ENCODE data around the gene RAI14.
A peak's percentile ranks its signal among the peaks of the same experiment; 100 is the strongest.

RAI14 gene

GRCh38 chr5:34657274-34657921, 1.3 kb downstream of the RAI14 start:
- Mint-ChIP-seq H3K36me3 (ENCODE audit: low read depth) (no peaks in the 10 kb centered on the region), H3K9me3 (no peaks in the 10 kb centered on the region), H3K4me3 (peak overlapping the region; percentile 71), H3K27me3 (peaks cover 69% of the 10 kb centered on the region), H3K4me1 (ENCODE audit: low read depth) (peaks cover 24% of the 10 kb centered on the region), H3K27ac (no peak overlapping the region)

GRCh38 chr5:34657988-34658387, 1.9 kb downstream of the RAI14 start:
- Mint-ChIP-seq H3K27me3 (peaks cover 66% of the 10 kb centered on the region), H3K27ac (no peak overlapping the region), H3K4me1 (ENCODE audit: low read depth) (peaks cover 24% of the 10 kb centered on the region), H3K36me3 (ENCODE audit: low read depth) (no peaks in the 10 kb centered on the region), H3K4me3 (peak overlapping the region; percentile 71), H3K9me3 (no peaks in the 10 kb centered on the region)

- Mint-ChIP-seq H3K4me1 (ENCODE audit: low read depth) (peaks cover 24% of the 10 kb centered on the region), H3K27ac (no peak overlapping the region), H3K9me3 (peaks cover 3% of the 10 kb centered on the region), H3K36me3 (ENCODE audit: low read depth) (no peaks in the 10 kb centered on the region), H3K27me3 (peaks cover 60% of the 10 kb centered on the region), H3K4me3 (no peak overlapping the region)
These were observed 3.0 kb downstream of the RAI14 start for GRCh38 chr5:34659168-34659567.

GRCh38 chr5:34660444-34660843, 4.3 kb downstream of the RAI14 start:
- Mint-ChIP-seq H3K27me3 (peaks cover 51% of the 10 kb centered on the region), H3K4me3 (no peak overlapping the region), H3K9me3 (peaks cover 3% of the 10 kb centered on the region), H3K27ac (no peak overlapping the region), H3K4me1 (ENCODE audit: low read depth) (peaks cover 16% of the 10 kb centered on the region), H3K36me3 (ENCODE audit: low read depth) (no peaks in the 10 kb centered on the region)

GRCh38 chr5:34663771-34664496, 7.8 kb downstream of the RAI14 start:
- Mint-ChIP-seq H3K36me3 (ENCODE audit: low read depth) (no peaks in the 10 kb centered on the region), H3K27me3 (peaks cover 31% of the 10 kb centered on the region), H3K9me3 (peaks cover 3% of the 10 kb centered on the region), H3K27ac (no peak overlapping the region), H3K4me1 (ENCODE audit: low read depth) (no peaks in the 10 kb centered on the region), H3K4me3 (no peak overlapping the region)

GRCh38 chr5:34666392-34667080, 10.4 kb downstream of the RAI14 start:
- peaks cover 3% of the 10 kb centered on the region for H3K9me3 Mint-ChIP-seq

GRCh38 chr5:34667705-34668104, 11.6 kb downstream of the RAI14 start:
- Mint-ChIP-seq H3K27ac (no peak overlapping the region), H3K36me3 (ENCODE audit: low read depth) (no peaks in the 10 kb centered on the region), H3K4me1 (ENCODE audit: low read depth) (no peaks in the 10 kb centered on the region), H3K9me3 (peaks cover 3% of the 10 kb centered on the region), H3K27me3 (peaks cover 8% of the 10 kb centered on the region), H3K4me3 (no peak overlapping the region)

More at GRCh38 chr5:34666392-34667080, 10.4 kb downstream of the RAI14 start:
- Mint-ChIP-seq H3K36me3 (ENCODE audit: low read depth) (no peaks in the 10 kb centered on the region), H3K27ac (no peak overlapping the region), H3K27me3 (peaks cover 15% of the 10 kb centered on the region), H3K4me3 (no peak overlapping the region), H3K4me1 (ENCODE audit: low read depth) (no peaks in the 10 kb centered on the region)

GRCh38 chr5:34669931-34670516, 13.9 kb downstream of the RAI14 start:
- Mint-ChIP-seq H3K27me3 (peaks cover 5% of the 10 kb centered on the region), H3K4me1 (ENCODE audit: low read depth) (no peaks in the 10 kb centered on the region), H3K27ac (no peak overlapping the region), H3K36me3 (ENCODE audit: low read depth) (no peaks in the 10 kb centered on the region), H3K9me3 (no peaks in the 10 kb centered on the region), H3K4me3 (no peak overlapping the region)

- Mint-ChIP-seq H3K27ac (no peak overlapping the region), H3K27me3 (no peaks in the 10 kb centered on the region), H3K9me3 (no peaks in the 10 kb centered on the region), H3K4me3 (no peak overlapping the region), H3K36me3 (ENCODE audit: low read depth) (no peaks in the 10 kb centered on the region), H3K4me1 (ENCODE audit: low read depth) (no peaks in the 10 kb centered on the region)
These were observed 16.1 kb downstream of the RAI14 start for GRCh38 chr5:34672196-34672595.

GRCh38 chr5:34673463-34674125, 17.5 kb downstream of the RAI14 start:
- Mint-ChIP-seq H3K9me3 (no peaks in the 10 kb centered on the region), H3K27ac (no peak overlapping the region), H3K27me3 (peaks cover under 1% of the 10 kb centered on the region), H3K4me3 (no peak overlapping the region), H3K36me3 (ENCODE audit: low read depth) (no peaks in the 10 kb centered on the region), H3K4me1 (ENCODE audit: low read depth) (no peaks in the 10 kb centered on the region)

- Mint-ChIP-seq H3K36me3 (ENCODE audit: low read depth) (no peaks in the 10 kb centered on the region), H3K27ac (no peak overlapping the region), H3K9me3 (no peaks in the 10 kb centered on the region), H3K4me1 (ENCODE audit: low read depth) (no peaks in the 10 kb centered on the region), H3K4me3 (no peak overlapping the region), H3K27me3 (peaks cover 4% of the 10 kb centered on the region)
These were observed 18.1 kb downstream of the RAI14 start for GRCh38 chr5:34674187-34674586.

- H3K27me3 Mint-ChIP-seq = peaks cover 4% of the 10 kb centered on the region
- no peak overlapping the region for H3K27ac Mint-ChIP-seq
- no peaks in the 10 kb centered on the region for H3K4me1 Mint-ChIP-seq (ENCODE audit: low read depth)
- H3K4me3 Mint-ChIP-seq = no peak overlapping the region
- H3K9me3 Mint-ChIP-seq = no peaks in the 10 kb centered on the region
- H3K36me3 Mint-ChIP-seq (ENCODE audit: low read depth) = no peaks in the 10 kb centered on the region
These were observed 19.7 kb downstream of the RAI14 start for GRCh38 chr5:34675857-34676256.

- H3K4me1 Mint-ChIP-seq (ENCODE audit: low read depth) = no peaks in the 10 kb centered on the region
- H3K36me3 Mint-ChIP-seq (ENCODE audit: low read depth) = no peaks in the 10 kb centered on the region
- H3K27me3 Mint-ChIP-seq = peaks cover 4% of the 10 kb centered on the region
- H3K27ac Mint-ChIP-seq = no peak overlapping the region
- H3K9me3 Mint-ChIP-seq = no peaks in the 10 kb centered on the region
- H3K4me3 Mint-ChIP-seq = no peak overlapping the region
These were observed 20.3 kb downstream of the RAI14 start for GRCh38 chr5:34676416-34676815.

GRCh38 chr5:34677428-34677827, 21.3 kb downstream of the RAI14 start:
- H3K36me3 Mint-ChIP-seq (ENCODE audit: low read depth) = no peaks in the 10 kb centered on the region
- H3K4me1 Mint-ChIP-seq (ENCODE audit: low read depth) = no peaks in the 10 kb centered on the region
- H3K4me3 Mint-ChIP-seq = no peak overlapping the region

More at GRCh38 chr5:34677428-34677827, 21.3 kb downstream of the RAI14 start:
- H3K9me3 Mint-ChIP-seq = no peaks in the 10 kb centered on the region
- H3K27ac Mint-ChIP-seq = no peak overlapping the region
- H3K27me3 Mint-ChIP-seq = peaks cover 4% of the 10 kb centered on the region

Data from stimulated activated naive CD8-positive, alpha-beta T cell treated with anti-CD3 and anti-CD28 coated beads, Interleukin-15, Interleukin-2, amounts not matched to agents 100 ng/mL and 50 ng/mL, for 24 hours (primary cell).